Ramos (cell line): ENCODE measurements around the gene RANBP17.
"Not testable (repeated sequence)": the region's sequence is repeated elsewhere in the genome, so short reads cannot be mapped to it uniquely, and the experiment has no call there.

ENCODE experiments used
- in situ Hi-C: fragments of 300-500 bp; cut with MboI; formaldehyde crosslinking; loops from one replicate; pipeline ENCODE4 v1.14.3; 2022; ENCODE audit warnings: low sequenced_read_pairs; ENCODE audit not compliant: unreplicated experiment

RANBP17 gene

DNA sequence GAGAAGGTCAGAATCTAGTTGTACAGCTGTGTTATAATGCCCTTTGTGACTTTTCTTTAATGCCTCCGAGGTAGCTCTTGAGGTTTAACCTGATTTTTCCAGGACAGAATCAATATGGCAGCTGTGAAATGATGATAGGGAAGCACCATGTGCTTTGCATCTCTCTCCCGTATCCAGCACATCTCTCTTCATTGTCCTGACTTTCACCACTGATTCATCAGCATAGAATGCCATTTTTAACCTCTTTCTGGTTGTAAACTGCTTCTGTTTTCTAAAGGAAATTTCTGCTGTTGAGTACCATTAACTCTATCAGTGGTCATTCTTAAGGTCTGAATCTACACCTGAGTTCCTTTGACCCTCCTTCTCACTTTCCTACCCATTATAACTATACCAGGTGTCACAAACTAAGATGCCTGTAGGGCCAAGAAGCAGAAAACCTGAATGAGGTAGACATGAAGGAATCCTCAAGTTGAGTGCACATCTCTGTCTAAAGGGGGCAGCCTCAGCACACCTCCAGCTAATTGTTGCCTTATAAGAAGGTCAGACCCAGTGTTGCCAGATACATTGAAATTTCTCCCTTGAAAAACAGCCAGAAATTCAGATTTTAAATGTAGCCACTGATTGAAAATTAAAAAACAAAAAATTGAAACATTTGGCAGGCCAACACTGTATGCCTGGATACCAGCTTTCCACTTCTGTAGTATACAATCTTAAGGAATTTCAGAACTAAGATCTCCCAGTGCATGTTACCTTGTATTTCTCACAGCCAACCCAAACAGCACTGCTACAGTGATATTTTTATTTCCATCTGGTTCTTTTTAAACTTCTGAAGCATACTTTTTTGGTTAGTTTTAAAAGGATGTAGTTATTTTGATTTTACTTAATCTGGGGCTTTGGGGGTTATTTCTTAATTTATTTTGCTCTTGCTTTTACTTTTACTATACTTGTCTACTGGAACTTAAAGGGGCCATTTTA is 411.5 kb downstream of the RANBP17 start:
- in situ Hi-C loops = no loop called here

DNA sequence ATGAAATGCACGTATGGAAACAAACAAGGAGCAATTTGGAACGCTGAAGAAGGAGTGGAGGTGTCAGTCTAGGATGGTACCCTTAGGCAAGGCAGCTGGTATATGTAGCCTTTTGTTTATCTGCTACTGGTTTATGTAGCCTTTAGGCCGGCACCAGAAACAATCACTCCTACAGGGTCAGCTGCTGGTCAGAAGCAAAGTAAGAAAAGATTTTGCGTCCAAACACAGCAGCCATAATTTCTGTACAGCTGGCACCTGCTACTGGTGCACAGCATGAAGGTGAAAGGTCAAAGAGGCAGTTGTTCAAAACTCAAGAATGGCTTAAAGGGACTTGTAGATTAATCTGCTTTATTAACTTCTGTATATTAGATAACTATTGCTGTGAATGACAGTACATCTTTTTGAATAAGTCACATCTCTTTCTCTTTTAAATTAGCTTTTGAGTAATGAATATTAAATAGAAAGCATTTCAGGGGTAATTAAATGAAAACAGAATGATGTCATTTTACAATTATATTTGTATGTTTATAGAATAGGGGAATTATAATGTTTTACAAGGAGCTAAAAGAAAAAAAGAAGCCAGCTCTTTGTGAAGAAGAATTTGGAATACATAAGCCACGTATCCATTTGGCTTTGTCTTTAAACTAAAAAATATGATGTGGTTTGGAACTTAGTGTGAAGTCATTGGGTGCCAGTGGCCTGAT is 414.2 kb downstream of the RANBP17 start:
- in situ Hi-C loops = no loop called here

- in situ Hi-C loops = no loop called here
These were observed 421.9 kb downstream of the RANBP17 start for GRCh38 chr5:171283753-171284152.

DNA sequence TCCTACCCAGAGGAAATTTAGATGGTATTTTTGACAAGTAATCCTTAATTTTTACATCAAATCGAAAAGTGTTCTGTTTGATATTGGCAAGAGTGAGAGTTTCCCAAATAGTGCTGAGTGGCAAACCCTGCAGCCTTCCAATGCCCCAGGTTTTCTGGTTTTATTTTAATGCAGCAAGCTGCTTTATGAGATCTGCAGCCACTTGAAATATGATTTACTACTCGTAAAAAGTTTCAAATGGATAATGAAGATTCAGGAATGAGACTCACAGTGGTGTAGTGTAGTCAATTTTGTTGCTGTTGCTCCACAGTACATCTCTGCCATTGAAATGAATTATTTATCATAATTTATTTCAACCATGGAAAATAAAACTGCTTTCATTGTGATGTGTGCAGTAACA is 423.6 kb downstream of the RANBP17 start:
- in situ Hi-C loops = no loop called here

- in situ Hi-C loops = no loop called here
These were observed 426.2 kb downstream of the RANBP17 start for GRCh38 chr5:171288066-171288465.

GRCh38 chr5:171291371-171291770 is 429.6 kb downstream of the RANBP17 start:
- in situ Hi-C loops = no loop called here

DNA sequence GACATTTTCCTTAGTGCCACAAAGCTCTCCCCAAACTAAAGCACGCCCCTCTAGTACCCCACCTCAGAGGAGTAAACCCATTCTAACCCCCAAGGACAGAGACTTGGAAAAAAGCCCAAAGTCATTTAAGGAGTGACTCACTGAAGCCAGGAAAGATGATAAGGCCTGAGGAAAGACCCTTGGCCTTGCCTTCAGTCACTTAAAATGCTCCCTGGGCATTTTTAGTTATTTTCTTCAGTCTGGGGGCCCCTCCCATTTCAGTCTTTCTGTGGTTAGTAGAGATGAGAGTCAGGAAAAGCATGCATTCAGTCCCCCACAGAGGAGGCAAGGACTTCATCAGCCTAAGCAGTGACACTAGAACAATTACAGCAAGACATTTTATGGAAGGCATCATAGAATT is 433.5 kb downstream of the RANBP17 start:
- in situ Hi-C loops = no loop called here

DNA sequence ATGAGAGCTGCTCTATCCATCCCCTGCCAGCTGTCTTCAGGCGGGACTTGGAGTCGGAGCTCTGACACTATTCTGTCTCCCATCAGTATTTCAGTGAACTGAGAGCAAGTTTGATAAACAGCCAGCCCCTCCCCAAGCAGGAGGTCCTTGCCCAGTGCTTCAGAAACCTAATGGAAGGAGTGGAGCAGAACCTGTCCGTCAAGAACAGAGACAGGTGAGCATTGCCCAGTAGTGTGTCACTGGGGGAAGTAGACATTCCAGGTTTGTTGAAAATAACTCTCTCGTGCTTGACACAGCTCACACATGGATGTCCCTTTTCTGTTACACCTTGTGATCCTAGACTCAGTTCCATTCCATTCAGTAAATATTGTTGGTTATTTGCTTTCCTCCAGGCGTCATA is 434.0 kb downstream of the RANBP17 start:
- in situ Hi-C loops = no loop called here

GRCh38 chr5:171297941-171298340 is 436.1 kb downstream of the RANBP17 start:
- in situ Hi-C loops = not testable (repeated sequence)

- in situ Hi-C loops = no loop called here
These were observed 437.4 kb downstream of the RANBP17 start for GRCh38 chr5:171299228-171299627.

GRCh38 chr5:171299851-171300250 is 438.0 kb downstream of the RANBP17 start:
- in situ Hi-C loops = no loop called here

DNA sequence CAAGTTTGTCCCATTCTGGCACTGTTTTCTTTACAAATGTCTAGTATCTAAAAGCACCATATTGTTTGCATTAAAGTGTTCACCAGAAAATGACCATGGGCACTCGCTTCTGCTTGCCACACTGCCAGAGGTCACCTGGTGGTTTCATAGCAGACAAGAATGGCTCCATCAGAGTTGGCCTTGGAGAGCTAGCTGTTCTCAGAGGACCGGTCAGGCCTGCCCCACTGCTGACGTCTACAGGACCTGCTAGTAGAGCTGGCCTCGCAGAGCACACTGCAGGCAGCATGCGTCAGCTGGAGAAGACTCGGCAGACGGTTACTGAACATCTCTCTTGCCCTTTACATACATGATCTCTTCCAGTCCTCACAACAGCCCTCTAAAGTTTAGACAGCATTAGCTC is 438.5 kb downstream of the RANBP17 start:
- in situ Hi-C loops = no loop called here

DNA sequence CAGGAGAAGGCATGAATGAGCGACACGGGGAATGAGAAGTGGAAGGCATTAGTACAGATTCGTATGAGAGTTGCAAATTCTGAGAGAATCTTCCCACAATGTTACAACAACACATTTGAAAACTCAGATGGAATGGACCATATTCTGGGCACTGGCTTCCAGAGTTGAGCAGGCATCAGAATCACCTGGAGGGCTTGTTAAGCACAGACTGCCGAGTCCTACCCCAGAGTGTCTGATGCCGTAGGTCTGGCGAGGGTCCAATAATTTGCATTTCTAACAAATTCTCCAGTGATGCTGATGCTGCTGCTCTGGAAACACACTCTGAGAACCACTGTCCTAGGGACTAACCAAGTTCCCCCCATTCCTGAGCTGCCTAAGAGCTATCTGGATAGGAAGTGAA is 444.3 kb downstream of the RANBP17 start:
- in situ Hi-C loops = no loop called here

DNA sequence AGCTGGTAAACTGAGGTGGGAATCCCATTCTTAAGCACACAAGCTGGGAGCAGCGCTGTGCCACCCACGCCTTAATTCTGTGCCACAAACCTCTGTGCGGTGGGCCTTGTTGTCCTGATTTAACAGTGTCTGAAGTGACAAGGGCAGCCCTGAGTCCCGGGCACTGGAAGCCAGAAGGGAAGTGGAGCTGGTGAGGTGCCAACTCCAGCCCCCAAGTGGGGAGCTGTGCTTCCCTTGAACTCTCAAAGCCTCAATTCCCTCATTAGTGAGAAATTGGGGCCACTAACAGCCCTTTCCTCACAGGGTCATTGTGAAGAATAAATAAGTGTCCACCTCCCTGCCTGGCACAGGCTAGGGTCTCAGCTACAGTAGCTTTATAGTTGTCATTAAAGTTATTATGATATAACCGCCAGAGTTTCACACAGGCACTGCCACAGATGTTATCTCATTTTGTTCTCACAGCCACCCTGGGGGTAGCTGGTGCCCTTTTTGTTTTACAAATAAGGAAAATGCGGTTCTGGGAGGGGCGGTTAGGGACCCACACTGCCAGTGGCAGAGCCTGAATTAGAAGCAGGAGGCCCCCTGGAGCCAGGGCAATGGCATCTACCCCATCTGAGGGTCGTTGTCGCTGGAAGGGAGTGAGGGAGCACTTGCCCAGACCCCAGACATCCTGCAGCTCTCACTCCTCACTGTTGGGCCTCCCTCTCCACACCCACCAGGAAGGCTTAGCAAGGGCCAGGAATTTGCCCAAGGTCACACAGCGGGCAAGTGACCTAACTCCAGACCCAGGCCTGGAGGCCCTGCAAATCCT is 445.2 kb downstream of the RANBP17 start:
- in situ Hi-C loops = no loop called here

GRCh38 chr5:171307789-171308452 is 446.1 kb downstream of the RANBP17 start:
- in situ Hi-C loops = no loop called here

GRCh38 chr5:171308453-171309275 is 446.8 kb downstream of the RANBP17 start, which contains the start of gene TLX3:
Gene TLX3, plus strand, starts transcription at chr5:171309248. Its CDS starts 118 bp downstream, at chr5:171309366.
- in situ Hi-C loops = no loop called here

DNA sequence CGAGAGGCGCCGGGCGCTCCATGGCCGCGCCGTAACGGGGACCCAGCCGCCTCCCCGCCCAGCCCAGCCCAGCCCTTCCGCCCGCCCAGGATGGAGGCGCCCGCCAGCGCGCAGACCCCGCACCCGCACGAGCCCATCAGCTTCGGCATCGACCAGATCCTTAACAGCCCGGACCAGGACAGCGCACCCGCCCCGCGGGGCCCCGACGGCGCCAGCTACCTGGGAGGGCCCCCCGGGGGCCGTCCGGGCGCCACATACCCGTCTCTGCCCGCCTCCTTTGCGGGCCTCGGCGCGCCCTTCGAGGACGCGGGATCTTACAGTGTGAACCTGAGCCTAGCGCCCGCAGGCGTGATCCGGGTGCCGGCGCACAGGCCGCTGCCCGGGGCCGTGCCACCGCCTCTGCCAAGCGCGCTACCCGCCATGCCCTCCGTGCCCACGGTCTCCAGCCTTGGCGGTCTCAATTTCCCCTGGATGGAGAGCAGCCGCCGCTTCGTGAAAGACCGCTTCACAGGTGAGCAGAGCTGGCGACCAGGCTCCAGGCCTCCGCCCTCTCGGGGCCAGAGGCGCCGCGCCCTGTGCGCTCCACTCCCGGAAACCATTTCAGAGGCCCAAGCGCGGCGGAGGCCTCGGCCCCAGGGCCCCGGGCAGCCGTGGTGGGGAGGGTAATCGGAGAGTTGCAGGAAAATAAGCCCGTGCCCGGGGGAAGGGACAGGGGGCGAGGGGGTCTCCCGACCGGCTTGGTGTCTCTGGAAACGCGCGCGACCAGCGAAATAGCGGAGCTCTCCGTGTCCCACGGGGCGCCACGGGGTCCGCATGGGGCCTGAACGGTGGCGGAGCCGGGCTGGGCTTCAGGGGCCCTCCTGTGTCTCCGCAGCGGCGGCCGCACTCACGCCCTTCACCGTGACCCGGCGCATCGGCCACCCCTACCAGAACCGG is 447.7 kb downstream of the RANBP17 start:
- in situ Hi-C loops = no loop called here

GRCh38 chr5:171310212-171310818 is 448.5 kb downstream of the RANBP17 start:
- in situ Hi-C loops = no loop called here
